ENCODE measurements around the gene PAPOLG.

DNA sequence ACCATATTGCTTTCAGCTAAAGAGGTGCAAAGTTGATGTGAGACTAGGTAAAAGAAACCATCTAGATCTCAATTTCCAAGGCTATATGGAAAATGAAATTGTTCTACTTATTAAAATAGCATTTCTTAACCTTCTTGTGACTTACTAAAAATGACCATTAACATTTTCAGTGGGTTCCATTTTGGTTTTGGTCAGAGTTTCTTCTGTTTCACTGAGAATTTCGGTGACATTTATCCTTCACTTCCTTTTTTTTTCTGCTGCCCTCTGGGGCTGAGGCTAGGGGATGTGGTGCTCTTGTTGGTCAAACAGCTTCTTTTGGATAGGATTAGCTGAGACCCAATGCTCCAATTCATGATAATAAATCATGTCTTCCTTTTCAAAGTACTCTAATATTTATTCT is 81.1 kb downstream of the PAPOLG start:
- TF ChIP-seq, protein P1, sequence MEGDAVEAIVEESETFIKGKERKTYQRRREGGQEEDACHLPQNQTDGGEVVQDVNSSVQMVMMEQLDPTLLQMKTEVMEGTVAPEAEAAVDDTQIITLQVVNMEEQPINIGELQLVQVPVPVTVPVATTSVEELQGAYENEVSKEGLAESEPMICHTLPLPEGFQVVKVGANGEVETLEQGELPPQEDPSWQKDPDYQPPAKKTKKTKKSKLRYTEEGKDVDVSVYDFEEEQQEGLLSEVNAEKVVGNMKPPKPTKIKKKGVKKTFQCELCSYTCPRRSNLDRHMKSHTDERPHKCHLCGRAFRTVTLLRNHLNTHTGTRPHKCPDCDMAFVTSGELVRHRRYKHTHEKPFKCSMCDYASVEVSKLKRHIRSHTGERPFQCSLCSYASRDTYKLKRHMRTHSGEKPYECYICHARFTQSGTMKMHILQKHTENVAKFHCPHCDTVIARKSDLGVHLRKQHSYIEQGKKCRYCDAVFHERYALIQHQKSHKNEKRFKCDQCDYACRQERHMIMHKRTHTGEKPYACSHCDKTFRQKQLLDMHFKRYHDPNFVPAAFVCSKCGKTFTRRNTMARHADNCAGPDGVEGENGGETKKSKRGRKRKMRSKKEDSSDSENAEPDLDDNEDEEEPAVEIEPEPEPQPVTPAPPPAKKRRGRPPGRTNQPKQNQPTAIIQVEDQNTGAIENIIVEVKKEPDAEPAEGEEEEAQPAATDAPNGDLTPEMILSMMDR (IDR thresholded peaks at IDR 0.05; ENCODE audit: low read length): no peak
- TF ChIP-seq EZH2 (IDR thresholded peaks at IDR 0.05; ENCODE audit: borderline replicate concordance, low read length): no peak

Measured in OCI-LY1 (cell line).